ENCODE data around the gene B3GALT6. TPM values are rescaled to one million over a fixed set of nuclear protein-coding genes. Genes with fewer than 3 reads are reported as not detected.
A peak's percentile ranks its signal among the peaks of the same experiment; 100 is the strongest.

The B3GALT6 gene
- total and polyA plus RNA-seq, 8 donors = 1.8 to 13.8 (median 7.5) TPM; not detected in 1

DNA sequence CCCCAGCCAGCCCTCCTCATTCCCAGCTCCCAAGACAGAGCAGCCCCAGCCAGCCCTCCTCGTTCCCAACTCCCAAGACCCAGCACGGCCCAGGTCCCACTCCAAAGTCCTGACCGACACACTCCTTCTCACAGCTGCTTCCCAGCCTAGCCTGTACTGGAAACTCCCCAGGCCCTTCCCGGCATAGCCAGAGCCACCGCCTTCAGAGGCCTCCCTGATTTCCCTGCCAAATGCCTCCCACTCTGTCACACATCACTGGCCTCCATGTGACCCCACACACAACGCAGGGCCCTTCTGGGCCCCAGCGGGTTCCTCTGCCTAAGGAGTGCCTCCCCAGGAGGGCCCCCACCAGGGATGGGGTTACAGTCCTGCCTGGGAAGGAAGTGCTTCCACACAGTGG lies 38.8 kb downstream of the B3GALT6 start:
- 62 to 86% (median 77%) methylated on average over 7 of the region's 7 CpGs for WGBS, 5 donors
- Histone ChIP-seq H3K9me3 (no peaks in the 10 kb centered on the region), H3K36me3 (peaks cover 11 to 43% (median 38%) of the 10 kb centered on the region in 4 donors), H3K4me3 (peak overlapping the region in 1 of 4 donors; percentile 26), H3K27ac (no peak overlapping the region), H3K4me1 (peaks cover 33 to 57% (median 45%) of the 10 kb centered on the region in 4 donors), H3K27me3 (no peaks in the 10 kb centered on the region)
- intact Hi-C loops (cut with DNase I; ENCODE audit: low total_unique reads) = no loop called here
- DNase-seq = no peak
- TF ChIP-seq POLR2AphosphoS5 (IDR thresholded peaks at IDR 0.05) (no peak), EP300 (IDR thresholded peaks at IDR 0.05) (no peak), POLR2A (IDR thresholded peaks at IDR 0.05) (no peak)
- TF ChIP-seq, protein P1, sequence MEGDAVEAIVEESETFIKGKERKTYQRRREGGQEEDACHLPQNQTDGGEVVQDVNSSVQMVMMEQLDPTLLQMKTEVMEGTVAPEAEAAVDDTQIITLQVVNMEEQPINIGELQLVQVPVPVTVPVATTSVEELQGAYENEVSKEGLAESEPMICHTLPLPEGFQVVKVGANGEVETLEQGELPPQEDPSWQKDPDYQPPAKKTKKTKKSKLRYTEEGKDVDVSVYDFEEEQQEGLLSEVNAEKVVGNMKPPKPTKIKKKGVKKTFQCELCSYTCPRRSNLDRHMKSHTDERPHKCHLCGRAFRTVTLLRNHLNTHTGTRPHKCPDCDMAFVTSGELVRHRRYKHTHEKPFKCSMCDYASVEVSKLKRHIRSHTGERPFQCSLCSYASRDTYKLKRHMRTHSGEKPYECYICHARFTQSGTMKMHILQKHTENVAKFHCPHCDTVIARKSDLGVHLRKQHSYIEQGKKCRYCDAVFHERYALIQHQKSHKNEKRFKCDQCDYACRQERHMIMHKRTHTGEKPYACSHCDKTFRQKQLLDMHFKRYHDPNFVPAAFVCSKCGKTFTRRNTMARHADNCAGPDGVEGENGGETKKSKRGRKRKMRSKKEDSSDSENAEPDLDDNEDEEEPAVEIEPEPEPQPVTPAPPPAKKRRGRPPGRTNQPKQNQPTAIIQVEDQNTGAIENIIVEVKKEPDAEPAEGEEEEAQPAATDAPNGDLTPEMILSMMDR (IDR thresholded peaks at IDR 0.05) = no peak

DNA sequence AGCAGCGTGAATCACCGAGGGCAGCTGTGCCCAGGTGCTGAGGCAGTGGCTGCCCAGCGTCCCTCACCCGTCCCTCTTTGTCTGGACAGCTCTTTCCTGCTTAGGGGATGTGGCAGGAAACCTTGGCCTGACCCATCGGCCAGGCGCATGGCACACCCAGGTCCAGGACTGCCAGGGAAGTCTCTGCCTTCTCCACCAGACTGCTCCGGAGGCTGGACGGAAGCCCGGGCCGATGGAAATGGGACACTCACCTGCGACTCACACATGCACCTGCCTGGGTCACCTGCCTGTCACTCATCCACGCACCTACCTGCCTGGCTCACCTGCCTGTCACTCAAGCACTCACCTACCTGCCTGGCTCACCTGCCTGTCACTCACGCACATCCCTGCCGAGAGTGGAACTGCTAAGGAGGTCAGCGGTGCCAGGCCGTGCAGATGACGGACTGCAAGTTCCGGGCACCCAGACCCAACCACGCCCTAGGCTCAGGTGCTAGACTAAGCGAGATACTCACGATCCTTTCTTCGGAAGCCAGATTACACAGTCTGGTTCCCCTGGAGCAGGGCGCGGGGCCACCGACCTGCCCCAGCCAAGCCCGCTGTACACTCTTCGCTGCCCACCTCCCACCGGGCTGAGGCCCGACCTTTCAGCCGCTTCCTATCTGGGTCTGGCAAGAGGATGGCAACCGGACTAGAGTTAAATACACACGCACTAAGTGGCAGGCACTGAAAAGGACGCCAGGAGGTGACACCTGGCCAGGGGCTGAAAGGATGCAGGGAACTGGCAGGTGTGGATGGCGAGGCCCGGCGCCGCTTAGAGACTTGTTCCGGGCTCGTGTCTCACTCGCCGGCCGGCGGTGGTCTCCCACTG lies 40.5 kb downstream of the B3GALT6 start:
- DNase-seq = peak; percentile 67 to 78
- intact Hi-C loops (cut with DNase I; ENCODE audit: low total_unique reads) = no loop called here
- H3K4me1 ChIP-seq = peaks cover 33 to 57% (median 45%) of the 10 kb centered on the region in 4 donors
- peaks cover 2 to 25% (median 20%) of the 10 kb centered on the region in 4 donors for H3K36me3 ChIP-seq
- peak overlapping the region; percentile 85 to 97 (median 89) for H3K27ac ChIP-seq
- no peak for TF ChIP-seq POLR2A (IDR thresholded peaks at IDR 0.05)
- peak in 2 of 3 donors; percentile 38 to 80 for TF ChIP-seq POLR2AphosphoS5 (IDR thresholded peaks at IDR 0.05)
- no peaks in the 10 kb centered on the region for H3K9me3 ChIP-seq
- peak overlapping the region; percentile 95 to 98 (median 96) for H3K4me3 ChIP-seq
- no peaks in the 10 kb centered on the region for H3K27me3 ChIP-seq
- WGBS, 5 donors = 15 to 23% (median 16%) methylated on average over 23 to 43 of the region's 43 CpGs

DNA sequence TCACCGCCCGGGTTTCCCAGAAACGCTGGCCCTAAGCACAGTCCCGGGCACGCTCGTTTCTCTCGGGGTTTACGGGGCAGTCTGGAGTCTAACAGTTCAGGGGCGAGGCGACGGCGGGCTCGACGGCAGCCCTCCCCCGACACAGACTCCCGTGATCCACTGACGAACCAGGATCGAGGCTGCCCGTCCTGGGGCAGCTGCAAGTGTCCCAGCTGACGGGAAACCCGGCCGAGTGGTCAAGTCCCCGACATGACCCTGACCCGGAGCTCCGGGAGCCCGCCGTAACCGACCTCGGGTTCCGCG lies 41.1 kb downstream of the B3GALT6 start:
- no peaks in the 10 kb centered on the region for H3K27me3 ChIP-seq
- DNase-seq = no peak
- no peaks in the 10 kb centered on the region for H3K9me3 ChIP-seq
- H3K27ac ChIP-seq = peak overlapping the region; percentile 85 to 97 (median 89)
- H3K4me3 ChIP-seq = peak overlapping the region; percentile 95 to 98 (median 96)
- TF ChIP-seq EP300 (IDR thresholded peaks at IDR 0.05) (no peak), POLR2AphosphoS5 (IDR thresholded peaks at IDR 0.05) (no peak), POLR2A (IDR thresholded peaks at IDR 0.05) (no peak)
- TF ChIP-seq, protein P1 (IDR thresholded peaks at IDR 0.05) = no peak
- H3K4me1 ChIP-seq = peaks cover 33 to 57% (median 45%) of the 10 kb centered on the region in 4 donors
- WGBS, 5 donors = 0 to 1% (median 1%) methylated on average over 7 to 31 of the region's 31 CpGs; no CpG with 5 or more reads in 1 of the 5 donors
- intact Hi-C loops (cut with DNase I; ENCODE audit: low total_unique reads) = no loop called here
- H3K36me3 ChIP-seq = peaks cover 0 to 19% (median 14%) of the 10 kb centered on the region in 4 donors

DNA sequence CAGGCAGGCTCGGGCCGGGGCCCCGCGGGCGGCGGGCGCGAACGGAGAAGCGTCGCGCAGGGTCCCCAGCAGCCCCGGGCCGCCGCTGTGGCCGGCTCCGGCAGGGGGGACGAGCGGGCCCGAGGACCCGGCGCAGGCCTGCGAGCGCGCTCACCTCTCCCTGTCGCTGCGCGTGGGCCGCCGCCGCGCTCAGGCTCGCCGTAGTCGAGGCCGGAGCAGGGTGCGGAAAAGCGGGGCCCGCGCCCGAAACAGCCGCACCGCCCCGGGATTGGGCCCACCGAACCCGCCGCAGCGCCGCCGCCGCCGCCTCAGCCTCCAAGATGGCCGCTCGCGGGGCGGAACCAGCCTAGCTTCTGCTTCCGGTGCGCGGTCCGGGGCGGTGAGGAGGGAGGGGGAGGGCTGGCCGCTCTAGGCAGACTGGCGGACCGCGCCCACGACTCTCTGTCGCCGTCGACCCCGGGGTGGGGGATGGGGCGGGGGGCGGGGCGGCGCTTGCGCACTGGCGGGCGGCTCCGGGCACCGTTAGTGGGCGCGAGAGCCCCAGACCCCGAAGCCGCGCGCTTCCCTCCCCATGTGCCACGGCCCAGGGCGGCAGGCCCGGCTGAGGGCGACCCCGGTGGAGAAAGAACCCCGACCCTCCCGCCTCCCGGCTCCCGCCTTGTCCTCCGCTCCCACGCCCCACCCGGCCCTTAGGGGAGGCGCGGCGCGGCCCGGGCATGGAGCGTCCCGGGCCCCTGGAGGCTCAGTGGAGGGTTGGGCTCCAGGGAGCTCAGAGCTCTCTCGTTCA lies 41.7 kb downstream of the B3GALT6 start, which contains the start of gene UBE2J2:
Gene UBE2J2, minus strand, starts transcription at position 343 of the 787 bp plus-strand sequence. CDS start 5,862 bp downstream, outside the sequence.
- Histone ChIP-seq H3K36me3 (peaks cover 0 to 14% (median 9%) of the 10 kb centered on the region in 4 donors), H3K4me3 (peak within 1 kb of the TSS; percentile 95 to 98 (median 96)), H3K27ac (peak within 1 kb of the TSS; percentile 85 to 97 (median 89)), H3K27me3 (no peaks in the 10 kb centered on the region), H3K4me1 (peaks cover 33 to 57% (median 45%) of the 10 kb centered on the region in 4 donors), H3K9me3 (no peaks in the 10 kb centered on the region)
- intact Hi-C loops (cut with DNase I; ENCODE audit: low total_unique reads) = no loop called here
- TF ChIP-seq POLR2AphosphoS5 (IDR thresholded peaks at IDR 0.05) (peak; percentile 60 to 90 (median 76)), EP300 (IDR thresholded peaks at IDR 0.05) (no peak)
- peak; percentile 95 to 98 for DNase-seq
- WGBS, 5 donors = 0 to 1% (median 0%) methylated on average over 18 to 105 of the region's 105 CpGs

Data from stomach (tissue), 9 donors.